Skeletal muscle tissue (tissue), 4 donors: ENCODE data around the gene LBX1. TPM values are rescaled to one million over a fixed set of nuclear protein-coding genes. Genes with fewer than 3 reads are reported as not detected.

Experiments used
- H3K27ac ChIP-seq: one replicate; pipeline ENCODE4 v1.7.0; 2013; ENCODE audit warnings: mild to moderate bottlenecking, low read depth, low read length, inconsistent platforms
- H3K27me3 ChIP-seq, 3 donors: one replicate each; pipeline ENCODE4 v1.7.0; 2013; ENCODE audit warnings: low read length in 3 of 3; ENCODE audit not compliant: control insufficient read depth in 3 of 3, insufficient read depth in 3 of 3
- H3K36me3 ChIP-seq, 3 donors: one replicate each; pipeline ENCODE4 v1.7.0; 2013; ENCODE audit warnings: low read length in 3 of 3; ENCODE audit not compliant: control insufficient read depth in 3 of 3, insufficient read depth in 3 of 3
- H3K4me1 ChIP-seq, 3 donors: one replicate each; pipeline ENCODE4 v1.7.0; 2013; ENCODE audit warnings: low read length in 3 of 3, mild to moderate bottlenecking in 3 of 3; ENCODE audit not compliant: control insufficient read depth in 3 of 3, insufficient read depth in 3 of 3
- H3K4me3 ChIP-seq, 3 donors: one replicate each; pipeline ENCODE4 v1.7.0; 2013; ENCODE audit warnings: low read length in 3 of 3
- H3K9ac ChIP-seq, 3 donors: one replicate each; pipeline ENCODE4 v1.7.0; 2013; ENCODE audit warnings: low read length in 3 of 3, mild to moderate bottlenecking in 3 of 3, moderate library complexity in 2 of 3, low read depth in 1 of 3
- H3K9me3 ChIP-seq, 3 donors: one replicate each; pipeline ENCODE4 v1.7.0; 2013; ENCODE audit warnings: low read length in 3 of 3; ENCODE audit not compliant: control insufficient read depth in 3 of 3
- total RNA-seq: library from RNA; depleted of rRNA; stranded (reverse); fragments of >200 nt; gene quantifications from one replicate; pipeline ENCODE4 v1.2.3, GENCODE V29; 2014
- donor health status: Osteomylitis.

LBX1 gene
- total RNA-seq, 1 donor from 2014 or later: 3.1 TPM

DNA sequence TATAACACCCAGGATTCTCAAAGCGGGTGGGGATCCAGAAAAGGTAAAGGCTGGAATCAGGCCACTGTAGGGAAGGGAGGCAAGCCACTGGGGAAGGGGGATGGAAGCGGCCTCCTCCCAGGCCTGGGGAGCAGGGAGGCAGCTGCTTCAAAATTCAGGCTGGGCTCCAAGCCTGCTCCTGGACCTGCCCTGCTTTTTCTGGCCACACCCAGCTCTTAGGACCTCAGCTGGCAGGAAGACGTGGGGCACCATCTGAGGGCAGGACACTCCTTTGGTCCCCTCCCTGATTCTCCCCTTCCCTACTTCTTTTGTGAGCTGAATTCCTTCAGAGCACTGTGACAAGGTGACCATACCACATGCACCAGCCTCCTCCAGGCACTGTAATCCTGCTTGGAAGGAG, 4.6 kb upstream of the LBX1 start:
- no peak overlapping the region for H3K27ac ChIP-seq
- H3K36me3 ChIP-seq: peaks cover 0 to 2% (median 2%) of the 10 kb centered on the region in 3 donors
- peaks cover 41 to 75% (median 62%) of the 10 kb centered on the region in 3 donors for H3K27me3 ChIP-seq
- H3K4me1 ChIP-seq: peaks cover 28 to 45% (median 31%) of the 10 kb centered on the region in 3 donors
- no peaks in the 10 kb centered on the region for H3K9me3 ChIP-seq
- no peak overlapping the region for H3K9ac ChIP-seq
- no peak overlapping the region for H3K4me3 ChIP-seq

- Histone ChIP-seq H3K27ac (no peak overlapping the region), H3K27me3 (peaks cover 41 to 76% (median 62%) of the 10 kb centered on the region in 3 donors)
Observed at GRCh38 chr10:101233443-101233842, 4.2 kb upstream of the LBX1 start.

GRCh38 chr10:101231912-101232689, 2.8 kb upstream of the LBX1 start:
- peaks cover 37 to 74% (median 62%) of the 10 kb centered on the region in 3 donors for H3K27me3 ChIP-seq
- H3K36me3 ChIP-seq: no peaks in the 10 kb centered on the region
- peaks cover 39 to 58% (median 45%) of the 10 kb centered on the region in 3 donors for H3K4me1 ChIP-seq
- H3K27ac ChIP-seq: no peak overlapping the region
- no peak overlapping the region for H3K4me3 ChIP-seq
- H3K9ac ChIP-seq: peak overlapping the region in 2 of 3 donors; percentile 8 to 95
- no peaks in the 10 kb centered on the region for H3K9me3 ChIP-seq

More at GRCh38 chr10:101233443-101233842, 4.2 kb upstream of the LBX1 start:
- Histone ChIP-seq H3K9me3 (no peaks in the 10 kb centered on the region), H3K4me1 (peaks cover 31 to 46% (median 32%) of the 10 kb centered on the region in 3 donors), H3K36me3 (peaks cover 0 to 2% (median 2%) of the 10 kb centered on the region in 3 donors), H3K9ac (no peak overlapping the region), H3K4me3 (no peak overlapping the region)

- H3K9me3 ChIP-seq: no peaks in the 10 kb centered on the region
- H3K27me3 ChIP-seq: peaks cover 37 to 76% (median 58%) of the 10 kb centered on the region in 3 donors
- H3K9ac ChIP-seq: peak overlapping the region; percentile 62 to 95 (median 88)
- H3K4me1 ChIP-seq: peaks cover 42 to 66% (median 51%) of the 10 kb centered on the region in 3 donors
- no peaks in the 10 kb centered on the region for H3K36me3 ChIP-seq
- peak overlapping the region; percentile 82 to 83 (median 83) for H3K4me3 ChIP-seq
- H3K27ac ChIP-seq: peak overlapping the region; percentile 92
Observed at GRCh38 chr10:101231092-101231491, 1.8 kb upstream of the LBX1 start.

DNA sequence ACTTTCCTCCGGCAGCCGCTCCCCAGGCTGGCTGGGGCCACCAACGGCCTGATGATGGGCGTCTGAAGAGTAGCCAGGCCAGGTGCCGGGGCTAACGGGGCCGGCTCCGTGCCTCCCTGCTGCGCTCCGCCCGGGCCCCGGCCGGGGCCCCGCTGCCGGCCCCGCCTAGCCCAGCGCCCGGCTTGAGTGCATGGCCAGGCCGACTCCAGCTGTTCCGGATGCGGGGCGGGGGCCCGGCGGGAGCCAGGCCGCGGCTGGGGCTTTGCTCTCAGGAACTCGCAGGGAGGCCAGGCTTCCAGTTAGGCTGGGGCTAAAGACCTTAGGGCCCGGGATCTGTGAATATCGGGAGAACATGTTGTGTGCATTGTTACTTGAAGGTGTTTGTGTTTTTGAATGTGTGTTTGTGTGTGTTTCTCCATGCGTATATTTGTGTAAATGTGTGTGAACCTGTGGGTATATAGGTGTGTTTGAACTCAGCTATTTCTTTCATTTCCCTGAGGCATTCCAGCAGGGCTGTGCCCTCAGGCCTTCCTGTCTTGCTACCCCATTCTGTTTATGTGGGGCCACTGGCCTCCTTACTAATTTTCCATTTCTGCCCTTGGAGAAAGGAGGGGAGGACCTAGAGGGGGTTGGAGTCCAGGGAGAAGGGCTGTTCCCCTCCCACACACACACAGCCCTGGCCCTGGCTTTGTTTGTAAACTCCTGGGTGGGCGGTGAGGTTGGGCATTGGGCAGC, 1.1 kb upstream of the LBX1 start:
- Histone ChIP-seq H3K27me3 (peaks cover 45 to 76% (median 61%) of the 10 kb centered on the region in 3 donors), H3K4me1 (peaks cover 49 to 73% (median 56%) of the 10 kb centered on the region in 3 donors)

DNA sequence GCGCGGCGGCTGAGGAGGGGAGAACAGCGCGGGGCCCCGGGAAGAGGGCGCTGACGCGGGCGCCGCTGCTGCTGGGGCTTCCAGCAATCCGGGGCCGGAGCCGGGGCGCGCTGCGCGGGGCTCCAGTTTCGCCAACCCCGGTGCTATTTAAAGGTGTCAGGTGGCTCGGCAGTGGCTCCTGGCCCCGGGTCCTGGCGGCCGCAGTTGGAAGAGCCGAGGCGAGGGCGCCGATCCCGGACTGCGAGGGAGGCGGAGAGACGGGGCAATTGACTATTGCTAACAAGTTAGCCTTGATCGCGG, 347 bp downstream of the LBX1 start:
- Histone ChIP-seq H3K4me1 (peaks cover 47 to 75% (median 59%) of the 10 kb centered on the region in 3 donors), H3K27me3 (peaks cover 38 to 72% (median 55%) of the 10 kb centered on the region in 3 donors)

More for the DNA sequence above, 1.1 kb upstream of the LBX1 start:
- peak overlapping the region; percentile 92 for H3K27ac ChIP-seq
- no peaks in the 10 kb centered on the region for H3K36me3 ChIP-seq
- no peaks in the 10 kb centered on the region for H3K9me3 ChIP-seq
- peak overlapping the region; percentile 82 to 83 (median 83) for H3K4me3 ChIP-seq
- H3K9ac ChIP-seq: peak overlapping the region; percentile 62 to 95 (median 88)

GRCh38 chr10:101228153-101228965, 904 bp downstream of the LBX1 start:
- Histone ChIP-seq H3K27me3 (peaks cover 41 to 75% (median 58%) of the 10 kb centered on the region in 3 donors), H3K4me1 (peaks cover 46 to 75% (median 63%) of the 10 kb centered on the region in 3 donors), H3K9ac (peak overlapping the region; percentile 83 to 95 (median 88)), H3K27ac (peak overlapping the region; percentile 92), H3K4me3 (peak overlapping the region; percentile 74 to 83 (median 82)), H3K9me3 (no peaks in the 10 kb centered on the region), H3K36me3 (no peaks in the 10 kb centered on the region)

More for the DNA sequence above, 347 bp downstream of the LBX1 start:
- Histone ChIP-seq H3K27ac (peak overlapping the region; percentile 92), H3K9me3 (no peaks in the 10 kb centered on the region), H3K36me3 (no peaks in the 10 kb centered on the region), H3K9ac (peak overlapping the region; percentile 88 to 95 (median 88)), H3K4me3 (peak overlapping the region; percentile 82 to 83 (median 83))

DNA sequence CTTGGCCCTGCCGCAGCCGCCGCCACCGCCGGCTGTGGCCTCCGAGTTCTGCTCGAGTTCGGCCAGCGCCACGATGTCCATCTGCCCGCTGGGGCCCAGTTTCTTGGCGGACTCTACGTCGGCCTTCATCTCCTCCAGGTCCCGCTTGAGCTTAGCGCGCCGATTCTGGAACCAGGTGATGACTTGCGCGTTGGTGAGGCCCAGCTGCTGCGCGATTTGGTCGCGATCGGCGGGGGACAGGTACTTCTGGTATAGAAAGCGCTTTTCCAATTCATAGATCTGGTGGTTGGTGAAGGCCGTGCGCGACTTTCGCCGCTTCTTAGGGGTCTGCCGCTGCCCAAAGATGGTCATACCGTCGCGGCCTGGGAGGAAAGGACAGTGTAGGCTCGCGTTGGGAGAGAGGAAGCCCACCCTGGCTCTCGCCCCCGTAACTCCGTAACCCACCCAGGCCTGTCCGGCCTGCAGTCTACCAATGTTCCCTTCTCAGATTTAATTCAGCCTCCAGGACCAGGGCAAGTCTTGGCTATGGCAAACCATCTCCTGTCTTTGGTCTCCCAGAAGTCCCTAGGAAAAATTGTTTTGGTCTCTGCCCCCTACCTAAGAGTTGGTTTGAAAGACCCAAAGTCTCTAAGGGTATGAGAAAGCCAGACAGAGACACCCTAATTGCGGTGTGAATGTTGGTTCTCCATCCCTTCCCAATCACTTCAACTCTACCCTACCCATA, 1.7 kb downstream of the LBX1 start:
- peaks cover 50 to 73% (median 65%) of the 10 kb centered on the region in 3 donors for H3K4me1 ChIP-seq
- peak overlapping the region; percentile 74 to 83 (median 82) for H3K4me3 ChIP-seq
- H3K36me3 ChIP-seq: no peaks in the 10 kb centered on the region
- H3K27ac ChIP-seq: peak overlapping the region; percentile 92
- H3K9ac ChIP-seq: peak overlapping the region; percentile 83 to 95 (median 88)
- no peaks in the 10 kb centered on the region for H3K9me3 ChIP-seq
- H3K27me3 ChIP-seq: peaks cover 47 to 81% (median 65%) of the 10 kb centered on the region in 3 donors
